GM21723 (cell line): Measurements from ENCODE around the gene P3H3.

Experiments used
- ATAC-seq: cut with Tn5 transposase; IDR thresholded peaks from one replicate; pipeline ENCODE4 v1.9.1; 2021; ENCODE audit warnings: mild to moderate bottlenecking, moderate library complexity; ENCODE audit not compliant: unreplicated experiment

The P3H3 gene

GRCh38 chr12:6799147-6799546, 29.1 kb upstream of the P3H3 start:
- no peak for ATAC-seq

DNA sequence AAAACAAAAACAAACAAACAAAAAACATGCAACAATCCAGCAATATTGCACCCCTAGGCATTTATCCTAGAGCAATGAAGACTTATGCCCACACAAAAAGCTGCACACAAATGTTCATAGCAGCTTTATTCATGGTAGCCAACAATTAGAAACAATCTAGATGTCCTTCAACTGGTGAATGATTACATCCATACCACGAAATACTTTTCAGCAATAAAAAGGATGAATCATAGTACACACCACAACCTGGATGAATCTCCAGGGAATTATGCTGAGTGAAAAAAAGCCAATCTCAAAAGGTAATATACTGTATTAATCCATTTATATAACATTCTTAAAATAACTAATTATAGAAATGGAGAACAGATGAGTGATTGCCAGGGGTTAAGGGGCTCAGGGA, 21.0 kb upstream of the P3H3 start:
- no peak for ATAC-seq

DNA sequence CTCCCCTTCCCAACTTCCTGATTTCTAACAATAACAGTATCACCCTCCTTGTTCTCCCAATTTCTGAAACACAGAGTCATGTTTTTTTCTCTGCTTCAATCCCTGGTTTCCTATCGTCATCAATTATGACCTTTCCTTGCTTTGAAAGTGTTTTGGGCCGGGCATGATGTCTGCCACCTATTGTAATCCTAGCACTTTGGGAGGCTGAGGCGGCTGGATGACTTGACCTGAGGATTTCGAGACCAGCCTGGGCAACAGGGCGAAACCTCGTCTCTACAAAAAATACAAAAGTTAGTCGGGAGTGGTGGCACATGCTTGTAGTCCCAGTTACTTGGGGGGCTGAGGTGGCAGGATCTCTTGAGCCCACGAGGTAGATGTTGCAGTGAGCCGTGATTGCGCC, 19.2 kb upstream of the P3H3 start:
- no peak for ATAC-seq

DNA sequence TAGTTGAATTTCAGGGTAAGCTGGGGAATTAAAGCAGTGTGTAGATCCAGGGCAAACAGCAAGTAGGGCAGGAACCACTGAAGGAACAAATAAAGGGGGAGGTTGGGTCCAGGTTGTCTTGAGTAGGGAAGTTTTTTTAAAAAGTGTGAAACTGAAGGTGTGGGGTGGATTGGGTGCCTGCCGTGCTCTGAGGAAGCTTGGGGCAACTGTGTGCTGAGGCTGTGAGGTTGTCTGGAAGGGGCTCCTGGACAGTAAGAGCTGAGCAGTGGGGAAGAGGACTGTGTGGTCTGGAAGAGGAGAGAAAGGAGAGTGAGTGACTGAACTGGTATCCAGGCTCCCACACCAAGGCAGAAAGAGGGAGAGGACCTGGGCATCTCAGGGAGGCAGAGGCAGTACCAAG, 17.4 kb upstream of the P3H3 start:
- ATAC-seq, result no peak

- ATAC-seq, result no peak
Measured at GRCh38 chr12:6813363-6813762, 14.8 kb upstream of the P3H3 start.

- ATAC-seq, result no peak
Measured at GRCh38 chr12:6816598-6816997, 11.6 kb upstream of the P3H3 start.

GRCh38 chr12:6817098-6817497, 11.1 kb upstream of the P3H3 start:
- no peak for ATAC-seq

GRCh38 chr12:6817662-6818157, 10.5 kb upstream of the P3H3 start:
- no peak for ATAC-seq

DNA sequence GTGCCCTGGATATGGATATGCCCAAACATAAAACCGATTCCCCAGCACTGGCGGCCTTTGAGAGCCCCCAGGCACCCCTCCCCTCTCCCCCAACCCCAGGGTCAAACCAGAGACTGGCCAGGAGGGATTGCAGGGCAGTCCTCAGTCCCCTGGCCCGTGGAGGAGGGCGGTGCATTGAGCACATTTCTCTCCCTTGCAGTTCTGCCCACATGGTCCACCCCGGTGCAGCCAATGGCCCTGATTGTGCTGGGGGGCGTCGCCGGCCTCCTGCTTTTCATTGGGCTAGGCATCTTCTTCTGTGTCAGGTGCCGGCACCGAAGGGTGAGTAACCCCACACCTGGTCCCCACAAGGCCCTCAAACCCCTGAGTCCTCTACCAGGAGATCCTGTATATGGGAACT, 10.0 kb upstream of the P3H3 start:
- ATAC-seq, result no peak

DNA sequence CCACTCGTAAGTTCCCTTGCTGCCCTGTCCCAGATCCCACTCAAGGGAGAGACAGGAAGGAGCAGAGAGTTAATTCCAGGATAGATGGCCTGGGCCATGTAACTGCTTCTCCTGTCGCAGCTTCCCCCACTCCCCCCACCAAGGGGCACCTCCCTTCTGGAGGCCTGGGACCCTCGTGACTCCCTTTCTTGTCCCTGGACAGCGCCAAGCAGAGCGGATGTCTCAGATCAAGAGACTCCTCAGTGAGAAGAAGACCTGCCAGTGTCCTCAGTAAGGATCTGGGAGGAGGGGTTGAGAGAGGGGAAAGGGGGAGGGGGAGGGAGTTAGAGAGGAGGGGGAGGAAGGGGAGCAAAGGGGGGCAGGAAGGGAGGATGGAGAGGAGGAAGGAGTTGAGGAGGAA, 9.6 kb upstream of the P3H3 start:
- no peak for ATAC-seq

- no peak for ATAC-seq
Measured at GRCh38 chr12:6819106-6820030, 8.8 kb upstream of the P3H3 start.

- no peak for ATAC-seq
Measured at GRCh38 chr12:6820166-6820565, 8.0 kb upstream of the P3H3 start.

- ATAC-seq, result no peak
Measured at GRCh38 chr12:6821591-6822425, 6.4 kb upstream of the P3H3 start, which contains the start of gene GPR162. GPR162 (plus strand) TSS chr12:6821821; CDS start chr12:6823899, 2,078 bp downstream.

- no peak for ATAC-seq
Measured at GRCh38 chr12:6822426-6823135, 5.6 kb upstream of the P3H3 start.

DNA sequence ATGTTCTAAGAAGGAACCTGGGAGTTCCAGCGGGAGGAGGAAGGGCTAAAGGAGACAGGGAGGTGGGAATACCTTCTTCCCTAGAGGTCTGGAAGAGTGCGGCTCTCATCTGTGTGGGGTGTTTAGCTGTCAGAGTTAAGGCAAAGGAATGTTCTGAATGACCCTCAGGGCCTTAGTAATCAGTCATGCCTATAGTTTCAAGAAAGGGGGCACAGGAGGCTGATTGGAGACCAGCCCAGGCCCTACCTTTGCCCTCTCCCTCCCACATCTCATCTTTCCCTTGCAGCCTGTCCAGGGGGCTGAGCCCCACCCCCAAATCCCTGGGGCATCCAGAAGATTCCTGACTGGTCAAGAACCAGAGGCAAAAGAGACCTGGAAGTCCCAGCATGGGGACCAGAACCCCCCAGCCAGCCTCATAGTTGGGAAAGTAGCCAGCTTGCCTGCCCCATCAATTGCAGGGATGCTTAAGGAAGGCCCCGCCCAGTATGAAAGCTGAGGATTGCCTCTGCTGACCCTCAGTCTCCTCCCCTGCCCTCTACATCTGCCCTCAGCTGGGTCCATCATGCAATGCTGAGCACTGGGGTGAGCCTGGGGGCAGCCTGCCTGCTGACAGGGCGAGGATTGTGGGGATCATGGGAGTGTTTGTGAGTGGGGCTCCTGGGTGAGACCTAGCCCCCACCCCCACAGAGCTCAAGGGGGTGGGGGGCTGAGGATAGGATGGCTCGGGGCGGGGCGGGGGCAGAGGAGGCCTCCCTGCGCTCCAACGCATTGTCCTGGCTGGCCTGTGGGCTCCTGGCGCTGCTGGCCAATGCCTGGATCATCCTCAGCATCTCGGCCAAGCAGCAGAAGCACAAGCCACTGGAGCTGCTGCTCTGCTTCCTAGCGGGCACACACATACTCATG, 4.8 kb upstream of the P3H3 start:
- ATAC-seq, result no peak

- ATAC-seq, result no peak
Measured at GRCh38 chr12:6824085-6824775, 4.0 kb upstream of the P3H3 start.

DNA sequence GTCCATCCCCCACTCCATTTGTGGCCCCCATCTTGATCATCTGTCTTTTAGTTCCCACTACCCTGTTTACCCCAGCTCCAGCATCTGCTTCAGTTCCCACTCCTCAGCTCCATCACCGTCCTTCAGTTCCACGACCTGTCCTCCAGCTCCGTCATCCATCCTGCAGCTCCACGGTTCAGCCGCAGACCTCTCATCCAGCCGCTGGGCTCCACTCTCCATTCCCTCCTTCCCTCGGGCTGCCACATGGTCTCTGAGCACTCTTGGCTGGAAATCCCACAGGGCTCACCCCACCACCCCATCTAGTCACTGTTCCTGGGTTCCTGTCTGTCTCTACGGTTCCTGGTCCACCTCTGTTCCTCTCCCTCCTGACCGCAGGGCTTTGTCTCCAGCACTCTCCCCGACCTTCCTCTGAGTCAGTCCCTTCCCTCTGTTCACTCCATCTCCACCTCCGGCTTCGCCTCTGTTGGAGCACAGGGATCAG, 3.3 kb upstream of the P3H3 start:
- no peak for ATAC-seq

GRCh38 chr12:6825398-6826124, 2.6 kb upstream of the P3H3 start:
- no peak for ATAC-seq
